ENCODE data around the gene RALY.
"Not testable (repeated sequence)": the region's sequence is repeated elsewhere in the genome, so short reads cannot be mapped to it uniquely, and the experiment has no call there.

The RALY gene

DNA sequence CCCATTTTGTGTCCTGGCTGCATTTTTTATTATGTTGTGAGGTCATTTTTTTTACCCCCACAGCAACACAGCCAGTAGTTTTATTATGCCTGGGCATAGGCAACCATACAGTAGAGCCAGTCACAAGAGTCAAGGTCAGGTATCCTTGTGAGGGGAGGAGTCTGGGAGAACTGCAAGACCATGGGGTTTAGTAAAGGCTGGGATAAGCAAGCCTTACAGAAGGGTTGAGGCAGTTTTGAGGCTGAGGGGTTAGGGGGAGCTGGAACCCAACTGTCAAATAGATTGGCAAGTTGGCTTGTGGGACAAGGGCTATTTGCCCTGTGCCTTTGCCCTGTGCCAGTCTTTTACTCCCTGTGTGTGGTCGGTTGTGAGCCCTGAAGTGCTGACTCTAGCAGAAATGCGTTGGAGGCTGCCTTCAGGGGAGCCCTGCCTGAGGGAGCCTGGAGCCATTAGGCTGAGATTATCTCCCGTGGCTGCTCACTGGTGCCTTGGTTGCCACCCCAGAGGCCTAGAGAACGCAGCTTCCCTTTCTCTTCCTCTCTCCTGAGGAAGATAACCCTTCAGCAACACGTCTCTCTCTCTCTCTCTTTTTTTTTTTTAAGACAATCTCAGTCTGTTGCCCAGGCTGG is 31.1 kb downstream of the RALY start:
- no peaks in the 10 kb centered on the region for H3K9me3 Mint-ChIP-seq

DNA sequence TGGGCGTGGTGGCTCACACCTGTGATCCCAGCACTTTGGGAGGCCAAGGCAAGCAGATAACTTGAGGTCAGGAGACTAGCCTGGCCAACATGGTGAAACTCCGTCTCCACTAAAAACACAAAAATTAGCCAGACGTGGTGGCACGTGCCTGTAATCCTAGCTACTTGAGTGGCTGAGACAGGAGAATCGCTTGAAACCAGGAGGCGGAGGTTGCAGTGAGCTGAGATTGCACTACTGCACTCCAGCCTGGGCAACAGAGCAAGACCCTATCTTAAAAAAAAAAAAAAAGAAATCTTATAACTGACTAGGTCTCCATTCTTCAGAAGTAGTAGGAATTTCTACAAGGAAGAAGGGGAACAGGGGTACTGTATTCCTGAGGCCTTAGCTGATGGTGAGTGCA is 34.3 kb downstream of the RALY start:
- peak overlapping the region; percentile 52 for H3K27ac Mint-ChIP-seq (ENCODE audit: low read depth)
- peaks cover 74% of the 10 kb centered on the region for H3K4me1 Mint-ChIP-seq
- not testable (repeated sequence) for DNase-seq (ENCODE audit: low spot score in 2 of 2); H3K9me3 Mint-ChIP-seq; H3K4me3 Mint-ChIP-seq; H3K27me3 Mint-ChIP-seq; ATAC-seq (replicated peaks; ENCODE audit: extremely low read depth, poor library complexity, severe bottlenecking)
- peaks cover 13% of the 10 kb centered on the region for H3K36me3 Mint-ChIP-seq (ENCODE audit: insufficient read depth)

More for the DNA sequence above, 31.1 kb downstream of the RALY start:
- no peak overlapping the region for H3K27ac Mint-ChIP-seq (ENCODE audit: low read depth)
- H3K36me3 Mint-ChIP-seq (ENCODE audit: insufficient read depth): peaks cover 7% of the 10 kb centered on the region
- DNase-seq (ENCODE audit: low spot score in 2 of 2): no peak
- ATAC-seq (replicated peaks; ENCODE audit: extremely low read depth, poor library complexity, severe bottlenecking): no peak
- H3K27me3 Mint-ChIP-seq: no peaks in the 10 kb centered on the region
- H3K4me3 Mint-ChIP-seq: no peak overlapping the region
- peaks cover 88% of the 10 kb centered on the region for H3K4me1 Mint-ChIP-seq

DNA sequence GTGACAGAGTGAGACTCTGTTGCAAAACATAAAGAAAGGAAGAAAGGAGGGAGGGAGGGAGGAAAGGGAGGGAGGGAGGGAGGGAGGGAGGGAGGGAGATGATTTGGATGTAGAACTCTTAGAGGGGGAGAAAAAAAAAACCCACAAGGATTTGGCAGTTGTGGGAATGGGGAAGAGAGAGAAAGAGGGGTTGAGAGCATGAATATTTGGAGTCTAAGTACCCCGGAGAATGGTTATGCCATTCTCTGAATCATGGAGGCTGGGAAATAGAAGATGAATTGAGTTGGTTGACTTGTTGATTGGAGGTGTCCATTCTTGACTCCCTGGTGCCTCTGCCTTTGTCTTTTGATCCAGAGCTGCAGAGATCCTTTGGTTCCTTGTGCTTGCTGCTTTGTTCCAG is 35.7 kb downstream of the RALY start:
- Mint-ChIP-seq H3K27me3 (no peaks in the 10 kb centered on the region), H3K27ac (ENCODE audit: low read depth) (peak overlapping the region; percentile 52), H3K9me3 (no peaks in the 10 kb centered on the region), H3K36me3 (ENCODE audit: insufficient read depth) (peaks cover 18% of the 10 kb centered on the region), H3K4me1 (peaks cover 74% of the 10 kb centered on the region), H3K4me3 (no peak overlapping the region)
- ATAC-seq (replicated peaks; ENCODE audit: extremely low read depth, poor library complexity, severe bottlenecking): no peak
- DNase-seq (ENCODE audit: low spot score in 2 of 2): no peak

DNA sequence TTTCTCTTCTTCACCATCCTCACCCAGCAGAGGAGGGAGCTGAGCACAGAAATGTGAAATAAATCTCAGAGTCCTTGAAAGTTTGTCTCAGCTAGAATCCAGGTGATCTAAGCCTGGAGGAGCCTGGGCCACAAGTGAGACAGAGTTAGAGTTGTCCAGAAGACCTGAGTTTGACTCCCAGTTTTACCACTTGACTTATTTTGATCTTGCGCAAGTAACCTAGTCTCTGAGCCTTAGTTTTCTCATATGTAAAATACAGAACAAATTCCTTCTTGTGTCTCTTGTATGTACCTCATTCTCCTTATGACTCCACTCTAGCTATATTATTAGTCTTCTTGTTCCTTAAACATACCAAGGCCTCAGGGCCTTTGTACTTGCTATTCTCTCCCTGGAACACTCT is 36.7 kb downstream of the RALY start:
- Mint-ChIP-seq H3K27me3 (no peaks in the 10 kb centered on the region), H3K36me3 (ENCODE audit: insufficient read depth) (peaks cover 21% of the 10 kb centered on the region), H3K4me3 (no peak overlapping the region), H3K9me3 (no peaks in the 10 kb centered on the region), H3K27ac (ENCODE audit: low read depth) (no peak overlapping the region), H3K4me1 (peaks cover 71% of the 10 kb centered on the region)
- DNase-seq (ENCODE audit: low spot score in 2 of 2): no peak
- ATAC-seq (replicated peaks; ENCODE audit: extremely low read depth, poor library complexity, severe bottlenecking): no peak

DNA sequence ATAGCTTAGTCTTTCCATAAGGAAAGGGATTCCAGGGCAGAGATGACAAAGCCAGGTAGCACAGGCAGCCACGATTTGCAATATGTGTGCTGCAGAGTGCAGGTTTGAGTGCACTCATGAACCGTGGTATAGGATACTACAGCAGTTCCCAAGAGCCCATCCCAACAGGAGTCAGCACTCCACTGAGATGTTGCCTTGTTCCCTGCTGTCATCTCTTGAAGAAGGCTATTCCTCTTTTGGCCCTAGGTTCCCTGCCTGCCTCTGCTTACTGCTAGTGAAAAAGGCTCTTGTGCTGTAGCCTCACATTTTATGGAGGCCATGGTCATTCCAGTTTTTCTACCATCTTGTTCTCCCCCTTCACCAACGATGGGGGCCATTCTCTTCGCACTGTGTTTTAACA is 40.2 kb downstream of the RALY start:
- peak overlapping the region; percentile 48 for H3K27ac Mint-ChIP-seq (ENCODE audit: low read depth)
- no peaks in the 10 kb centered on the region for H3K27me3 Mint-ChIP-seq
- DNase-seq (ENCODE audit: low spot score in 2 of 2) (no peak), ATAC-seq (replicated peaks; ENCODE audit: extremely low read depth, poor library complexity, severe bottlenecking) (no peak)
- H3K36me3 Mint-ChIP-seq (ENCODE audit: insufficient read depth): peaks cover 27% of the 10 kb centered on the region
- no peaks in the 10 kb centered on the region for H3K9me3 Mint-ChIP-seq
- peaks cover 79% of the 10 kb centered on the region for H3K4me1 Mint-ChIP-seq
- no peak overlapping the region for H3K4me3 Mint-ChIP-seq

DNA sequence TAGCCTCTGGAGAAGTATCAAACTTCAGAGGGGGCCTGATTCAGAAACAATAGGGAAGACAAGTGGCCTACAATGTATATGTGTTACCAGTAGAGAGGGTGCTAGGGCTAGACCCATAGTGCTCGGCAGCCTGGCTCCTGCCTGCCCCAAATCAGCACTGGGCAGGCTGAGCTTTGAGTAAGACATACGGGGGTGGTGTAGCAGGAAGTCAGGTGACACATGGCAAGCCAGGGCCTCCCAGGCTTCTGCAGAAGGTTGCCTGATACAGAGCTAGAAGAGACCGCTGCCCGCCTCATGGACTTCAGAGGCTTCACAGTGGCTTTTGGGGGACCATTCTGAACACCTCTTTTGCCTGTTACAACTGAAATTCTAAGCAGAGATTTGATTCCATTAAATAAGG is 43.4 kb downstream of the RALY start:
- Mint-ChIP-seq H3K9me3 (no peaks in the 10 kb centered on the region), H3K36me3 (ENCODE audit: insufficient read depth) (peaks cover 24% of the 10 kb centered on the region), H3K27ac (ENCODE audit: low read depth) (peak overlapping the region; percentile 77), H3K27me3 (no peaks in the 10 kb centered on the region), H3K4me1 (peaks cover 86% of the 10 kb centered on the region), H3K4me3 (peak overlapping the region; percentile 9)
- ATAC-seq (replicated peaks; ENCODE audit: extremely low read depth, poor library complexity, severe bottlenecking): peak; percentile 91
- no peak for DNase-seq (ENCODE audit: low spot score in 2 of 2)

DNA sequence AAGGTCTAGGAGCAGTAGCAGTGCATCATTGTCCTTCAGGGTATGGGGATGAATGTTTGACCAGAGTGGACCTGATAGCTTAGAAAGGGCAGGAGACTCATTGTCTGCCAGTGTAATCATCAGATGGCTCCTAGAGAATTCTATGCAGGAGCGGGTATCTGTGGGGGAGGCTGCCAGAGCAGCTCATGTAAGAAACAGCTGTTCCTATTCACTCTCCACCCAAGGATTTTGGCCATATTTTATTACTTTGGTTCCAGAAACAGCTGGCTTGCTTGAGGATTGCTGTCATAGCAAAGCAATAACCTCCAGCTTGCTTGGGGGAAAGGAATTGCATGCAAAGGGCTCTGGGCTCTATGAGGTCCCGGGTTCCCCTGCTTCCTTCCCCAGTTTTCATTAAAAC is 44.1 kb downstream of the RALY start:
- H3K36me3 Mint-ChIP-seq (ENCODE audit: insufficient read depth): peaks cover 22% of the 10 kb centered on the region
- no peak overlapping the region for H3K27ac Mint-ChIP-seq (ENCODE audit: low read depth)
- no peaks in the 10 kb centered on the region for H3K9me3 Mint-ChIP-seq
- no peaks in the 10 kb centered on the region for H3K27me3 Mint-ChIP-seq
- H3K4me3 Mint-ChIP-seq: no peak overlapping the region
- H3K4me1 Mint-ChIP-seq: peaks cover 88% of the 10 kb centered on the region
- ATAC-seq (replicated peaks; ENCODE audit: extremely low read depth, poor library complexity, severe bottlenecking): no peak
- no peak for DNase-seq (ENCODE audit: low spot score in 2 of 2)

DNA sequence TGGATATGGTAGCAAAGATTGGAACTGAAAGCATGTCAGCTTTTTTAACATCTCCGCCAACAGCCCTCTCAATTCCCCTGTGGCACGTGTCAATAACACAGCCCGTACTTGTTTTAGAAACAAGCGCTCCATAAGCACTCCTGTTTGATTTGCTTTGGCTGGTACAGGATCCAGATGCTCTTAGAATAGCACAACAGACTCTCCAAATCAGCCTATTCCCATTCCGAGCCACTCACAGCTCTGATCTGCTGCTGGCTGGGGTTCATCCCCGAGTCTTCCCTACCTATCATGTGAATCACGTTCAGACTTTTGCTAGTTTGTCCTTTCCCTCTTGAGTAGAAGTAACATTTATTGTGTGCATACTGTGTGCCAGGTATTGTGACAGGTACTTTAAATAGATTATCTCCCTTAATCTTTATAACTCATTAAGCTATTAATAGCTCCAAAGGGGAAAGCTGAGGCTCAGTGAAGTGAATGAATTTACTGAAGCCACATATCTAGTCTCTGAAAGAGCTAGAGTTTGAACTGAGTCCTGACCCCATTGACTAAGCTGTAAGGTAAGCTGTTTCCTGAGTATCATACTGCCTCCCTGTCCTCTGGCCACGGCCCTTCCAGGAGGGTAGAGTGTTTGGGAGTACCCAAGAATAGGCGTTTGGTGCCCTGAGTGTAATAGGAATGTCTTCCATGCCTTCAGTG is 46.7 kb downstream of the RALY start:
- peaks cover 10% of the 10 kb centered on the region for H3K36me3 Mint-ChIP-seq (ENCODE audit: insufficient read depth)
- no peak overlapping the region for H3K4me3 Mint-ChIP-seq
- DNase-seq (ENCODE audit: low spot score in 2 of 2) (no peak), ATAC-seq (replicated peaks; ENCODE audit: extremely low read depth, poor library complexity, severe bottlenecking) (no peak)
- H3K4me1 Mint-ChIP-seq: peaks cover 85% of the 10 kb centered on the region
- no peaks in the 10 kb centered on the region for H3K27me3 Mint-ChIP-seq
- H3K27ac Mint-ChIP-seq (ENCODE audit: low read depth): peak overlapping the region; percentile 67
- no peaks in the 10 kb centered on the region for H3K9me3 Mint-ChIP-seq

DNA sequence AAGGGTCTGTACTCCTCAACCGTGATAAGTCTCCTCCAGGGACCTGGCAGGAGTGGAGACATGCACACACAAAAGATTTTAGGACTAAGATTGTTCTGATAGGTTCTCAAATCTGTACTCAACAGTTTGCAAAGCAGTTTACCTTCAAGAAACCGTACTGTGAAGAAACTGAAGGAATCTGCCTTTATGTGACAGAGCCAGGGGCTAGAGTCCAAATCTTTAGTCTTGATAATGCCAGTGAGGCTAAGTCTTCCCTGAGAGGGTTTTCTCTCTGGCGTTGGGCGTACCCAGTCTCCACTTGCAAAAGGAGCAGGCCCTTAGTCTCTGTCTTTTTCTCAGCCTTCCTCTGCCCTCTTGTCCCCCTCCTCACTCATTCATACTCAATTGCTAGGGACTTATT is 47.5 kb downstream of the RALY start:
- H3K9me3 Mint-ChIP-seq: no peaks in the 10 kb centered on the region
- H3K27ac Mint-ChIP-seq (ENCODE audit: low read depth): peak overlapping the region; percentile 67
- ATAC-seq (replicated peaks; ENCODE audit: extremely low read depth, poor library complexity, severe bottlenecking): no peak

DNA sequence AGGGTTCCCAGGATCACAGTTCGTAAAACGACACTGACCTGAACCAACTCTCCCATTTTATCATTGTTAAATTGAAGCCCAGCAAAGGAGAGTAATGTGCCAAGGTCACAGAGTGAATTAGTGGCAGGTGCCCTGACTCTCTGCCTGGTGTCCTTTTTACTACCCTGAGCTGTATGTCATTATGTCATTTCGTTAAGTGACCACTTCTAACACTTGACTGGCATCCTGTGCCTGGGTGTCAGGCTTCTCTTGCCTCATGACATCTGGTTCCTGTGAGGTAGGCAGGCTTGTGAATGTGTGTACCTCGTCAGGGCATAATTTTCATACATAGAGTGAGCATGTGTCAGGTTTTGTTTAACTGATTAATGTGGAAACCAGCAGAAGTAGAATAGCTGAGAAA is 48.6 kb downstream of the RALY start:
- Mint-ChIP-seq H3K27me3 (no peaks in the 10 kb centered on the region), H3K36me3 (ENCODE audit: insufficient read depth) (peaks cover 11% of the 10 kb centered on the region), H3K4me3 (no peak overlapping the region), H3K4me1 (peaks cover 81% of the 10 kb centered on the region), H3K27ac (ENCODE audit: low read depth) (peak overlapping the region; percentile 67), H3K9me3 (no peaks in the 10 kb centered on the region)
- ATAC-seq (replicated peaks; ENCODE audit: extremely low read depth, poor library complexity, severe bottlenecking) (peak; percentile 77), DNase-seq (ENCODE audit: low spot score in 2 of 2) (no peak)

More for the DNA sequence above, 47.5 kb downstream of the RALY start:
- Mint-ChIP-seq H3K27me3 (no peaks in the 10 kb centered on the region), H3K4me1 (peaks cover 85% of the 10 kb centered on the region), H3K36me3 (ENCODE audit: insufficient read depth) (peaks cover 12% of the 10 kb centered on the region), H3K4me3 (no peak overlapping the region)
- no peak for DNase-seq (ENCODE audit: low spot score in 2 of 2)

DNA sequence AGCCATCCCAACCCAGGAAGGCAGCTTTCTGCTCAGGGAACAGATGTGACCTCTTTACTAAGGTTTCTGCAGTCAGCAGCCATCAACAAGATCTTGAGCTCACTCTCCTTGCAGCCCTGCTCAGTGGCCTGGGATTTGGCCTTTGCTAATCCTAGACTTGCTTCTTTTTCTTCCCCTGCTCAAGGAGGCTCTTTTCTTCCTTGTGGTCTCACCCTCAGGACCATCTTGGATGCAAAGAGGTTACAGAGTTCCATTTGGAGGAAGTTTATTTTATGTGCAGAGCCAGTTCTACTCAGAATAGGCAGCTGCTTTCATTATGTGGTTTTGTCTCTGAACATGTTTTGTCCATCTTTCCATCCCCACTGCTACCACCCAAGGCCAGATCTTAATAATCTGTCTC is 49.3 kb downstream of the RALY start:
- H3K27ac Mint-ChIP-seq (ENCODE audit: low read depth): peak overlapping the region; percentile 67
- ATAC-seq (replicated peaks; ENCODE audit: extremely low read depth, poor library complexity, severe bottlenecking) (no peak), DNase-seq (ENCODE audit: low spot score in 2 of 2) (no peak)
- H3K36me3 Mint-ChIP-seq (ENCODE audit: insufficient read depth): peaks cover 9% of the 10 kb centered on the region
- no peaks in the 10 kb centered on the region for H3K9me3 Mint-ChIP-seq
- peaks cover 81% of the 10 kb centered on the region for H3K4me1 Mint-ChIP-seq
- H3K4me3 Mint-ChIP-seq: no peak overlapping the region
- no peaks in the 10 kb centered on the region for H3K27me3 Mint-ChIP-seq

DNA sequence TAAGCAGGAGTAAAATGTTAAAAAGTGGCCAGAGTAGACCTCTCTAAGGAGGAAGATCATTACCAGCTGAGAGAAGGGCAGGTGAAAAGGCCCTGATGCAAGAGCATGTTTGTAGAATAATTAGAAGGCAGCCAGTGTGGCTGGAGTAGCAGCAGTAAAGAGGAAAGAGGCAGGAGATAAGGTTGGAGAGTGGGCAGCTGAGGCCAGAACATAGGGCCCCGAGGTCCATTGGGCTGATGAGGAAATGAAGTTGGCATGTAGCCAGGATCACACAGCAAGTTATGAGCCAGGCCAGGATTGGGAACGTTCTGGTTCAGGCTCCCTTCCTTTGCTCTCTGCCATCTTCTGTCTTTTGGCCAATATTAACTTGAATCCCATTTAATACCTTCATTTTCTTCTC is 51.6 kb downstream of the RALY start:
- H3K4me3 Mint-ChIP-seq: no peak overlapping the region
- H3K27ac Mint-ChIP-seq (ENCODE audit: low read depth): peak overlapping the region; percentile 14
- H3K4me1 Mint-ChIP-seq: peaks cover 88% of the 10 kb centered on the region
- H3K27me3 Mint-ChIP-seq: no peaks in the 10 kb centered on the region
- H3K9me3 Mint-ChIP-seq: no peaks in the 10 kb centered on the region
- ATAC-seq (replicated peaks; ENCODE audit: extremely low read depth, poor library complexity, severe bottlenecking): no peak
- no peak for DNase-seq (ENCODE audit: low spot score in 2 of 2)
- peaks cover 10% of the 10 kb centered on the region for H3K36me3 Mint-ChIP-seq (ENCODE audit: insufficient read depth)

DNA sequence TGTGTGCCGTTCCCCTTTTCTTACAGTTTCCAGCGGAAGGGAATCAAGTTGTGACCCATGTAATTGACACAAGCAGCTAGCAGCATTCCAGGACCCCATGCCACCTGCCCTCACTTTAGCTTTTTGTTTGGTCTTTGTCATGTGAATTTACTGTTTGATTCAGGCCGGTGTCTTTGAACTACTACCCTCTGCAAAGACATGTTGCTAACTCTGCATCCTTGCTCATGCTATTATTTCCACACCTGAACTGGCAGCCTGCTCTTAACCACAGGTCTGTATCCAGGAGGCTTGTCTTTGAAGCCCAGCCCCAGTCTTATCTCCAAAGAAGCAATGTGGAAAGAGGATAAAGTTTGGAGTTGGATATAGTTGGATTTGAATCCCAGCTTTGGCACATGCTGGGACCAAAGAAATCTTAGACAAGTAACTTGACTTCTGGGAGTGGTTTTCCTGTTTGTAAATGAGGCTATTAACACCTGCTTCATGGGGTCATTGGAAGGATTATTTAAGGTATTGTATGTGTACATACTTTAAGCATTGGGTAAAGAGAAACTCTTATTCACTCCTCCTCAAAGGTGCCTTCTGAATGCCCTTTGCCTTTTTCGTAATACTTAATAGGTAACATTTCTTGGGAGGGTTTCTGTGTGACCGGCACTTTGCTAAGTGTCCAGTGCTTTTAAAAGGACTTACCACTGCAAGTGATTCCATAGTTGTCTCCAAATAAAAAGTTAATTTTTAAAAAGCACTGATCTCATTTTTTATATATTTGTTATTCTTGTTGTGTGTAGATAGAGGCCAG is 52.4 kb downstream of the RALY start:
- Mint-ChIP-seq H3K27ac (ENCODE audit: low read depth) (peak overlapping the region; percentile 14), H3K9me3 (no peaks in the 10 kb centered on the region), H3K36me3 (ENCODE audit: insufficient read depth) (peaks cover 8% of the 10 kb centered on the region), H3K4me1 (peaks cover 88% of the 10 kb centered on the region), H3K4me3 (no peak overlapping the region), H3K27me3 (no peaks in the 10 kb centered on the region)
- no peak for DNase-seq (ENCODE audit: low spot score in 2 of 2)
- ATAC-seq (replicated peaks; ENCODE audit: extremely low read depth, poor library complexity, severe bottlenecking): no peak
